ENCODE data around the gene TSHB. TPM values are rescaled to one million over a fixed set of nuclear protein-coding genes. Genes with fewer than 3 reads are reported as not detected.

The TSHB gene
- total RNA-seq, 1 experiment from 2014 or later = not detected

Other genes starting within 250 kb of the TSHB start
- 75.9 and 87.6 TPM in 2 replicates for gene SIKE1, start 249.1 kb upstream of the TSHB start, total RNA-seq (2014; rRNA removed; shearing (Covaris generic))
- gene SYCP1, start 175.0 kb upstream of the TSHB start, total RNA-seq (2014; rRNA removed; shearing (Covaris generic)) = not detected in 2 replicates
- 0.59 and 1.1 TPM in 2 replicates for gene TSPAN2, start 59.7 kb downstream of the TSHB start, total RNA-seq (2014; rRNA removed; shearing (Covaris generic))

Measured in HT1080 (cell line).